Measurements from ENCODE around the gene NF1. TPM values are rescaled to one million over a fixed set of nuclear protein-coding genes. Genes with fewer than 3 reads are reported as not detected.
A peak's percentile ranks its signal among the peaks of the same experiment; 100 is the strongest.

The NF1 gene
- total RNA-seq, 1 donor from 2014 or later: 70.9 TPM

DNA sequence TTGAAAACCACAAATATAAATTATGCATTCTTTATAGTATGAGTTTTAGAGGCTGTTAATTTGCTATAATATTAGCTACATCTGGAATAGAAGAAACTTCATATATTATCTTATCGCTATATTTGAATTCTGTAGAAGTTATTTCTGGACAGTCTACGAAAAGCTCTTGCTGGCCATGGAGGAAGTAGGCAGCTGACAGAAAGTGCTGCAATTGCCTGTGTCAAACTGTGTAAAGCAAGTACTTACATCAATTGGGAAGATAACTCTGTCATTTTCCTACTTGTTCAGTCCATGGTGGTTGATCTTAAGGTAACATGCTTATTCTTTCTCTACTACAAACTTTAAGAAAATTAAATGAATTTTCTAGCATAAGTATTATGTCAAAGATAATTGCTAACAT, 105.5 kb downstream of the NF1 start:
- DNase-seq: no peak

DNA sequence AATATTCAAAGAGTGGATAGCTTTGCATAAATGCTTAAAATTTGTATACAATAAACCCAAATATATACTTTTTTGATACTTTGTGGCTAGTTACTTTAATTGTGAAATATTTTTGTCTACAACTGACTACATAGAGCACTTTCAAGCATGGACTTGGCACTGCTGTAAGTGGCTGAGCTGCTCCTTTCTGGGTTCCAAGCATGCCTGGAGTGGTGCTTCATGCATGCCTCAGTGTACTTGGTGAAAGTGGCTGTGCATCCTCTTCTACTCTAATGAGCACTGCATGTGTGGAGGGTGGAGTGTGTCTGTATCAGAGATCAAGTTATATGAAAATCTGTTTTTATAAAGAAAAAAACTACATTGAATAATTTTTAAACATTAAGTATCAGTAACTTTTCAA, 108.2 kb downstream of the NF1 start:
- DNase-seq: no peak

DNA sequence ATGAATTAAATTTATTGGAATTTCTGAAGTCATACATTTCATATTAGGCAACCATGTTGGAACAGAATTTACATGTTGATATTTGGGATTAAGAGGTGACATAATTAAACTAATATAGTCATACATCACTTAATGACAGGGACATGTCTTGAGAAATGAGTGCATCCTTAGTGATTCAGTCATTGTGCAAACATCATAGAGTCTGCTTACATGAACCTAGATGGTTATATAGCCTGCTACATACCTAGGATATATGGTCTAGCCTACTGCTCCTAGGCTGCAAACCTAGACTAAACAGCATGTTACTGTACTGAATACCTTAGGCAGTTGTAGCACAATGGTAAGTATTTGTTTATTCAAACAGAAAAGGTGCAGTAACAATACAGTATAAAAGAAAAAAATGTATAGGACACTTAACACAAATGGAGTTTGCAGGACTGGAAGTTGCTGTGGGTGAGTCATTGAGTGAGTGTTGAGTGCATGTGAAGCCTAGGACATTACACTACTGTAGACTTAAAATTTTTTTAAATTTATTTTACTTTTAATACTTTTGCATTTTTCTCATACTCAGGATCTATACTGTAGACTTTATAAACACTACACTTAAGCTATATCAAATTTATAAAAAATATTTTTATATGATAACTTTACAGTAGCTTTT, 116.7 kb downstream of the NF1 start:
- no peak for DNase-seq

DNA sequence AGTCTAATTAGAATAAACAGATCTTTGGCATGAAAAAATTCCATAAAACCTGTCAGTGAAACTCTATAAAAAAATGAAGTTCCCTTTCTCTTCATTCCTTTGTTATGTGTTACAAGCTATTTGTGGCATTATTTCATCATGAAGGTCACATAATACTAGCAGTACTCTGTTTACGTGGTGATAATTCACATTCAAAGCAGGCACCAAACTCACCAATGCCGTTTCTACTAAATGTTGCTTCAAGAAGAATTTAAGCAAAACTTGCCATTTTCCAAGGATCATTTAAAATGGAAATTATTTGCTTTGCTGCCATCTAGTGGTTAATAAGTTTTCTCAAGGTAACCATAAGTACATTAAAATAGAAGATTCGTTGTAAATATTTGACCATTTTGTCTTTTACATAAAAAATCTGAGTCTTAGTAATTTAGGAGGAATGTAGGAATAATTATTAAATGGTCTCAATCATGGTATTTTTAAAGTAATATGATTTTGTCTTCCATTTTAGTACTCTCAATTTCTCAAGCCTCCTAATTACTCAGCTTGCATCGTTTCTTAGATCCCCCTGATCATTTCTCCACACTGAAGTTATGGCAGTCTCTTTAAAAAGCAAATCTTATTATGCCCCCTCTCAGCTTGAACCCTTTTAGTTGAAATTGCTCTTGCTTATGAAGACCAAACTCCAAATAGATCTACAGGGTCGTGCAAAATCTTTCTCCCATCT, 121.4 kb downstream of the NF1 start:
- DNase-seq: peak; percentile 55

DNA sequence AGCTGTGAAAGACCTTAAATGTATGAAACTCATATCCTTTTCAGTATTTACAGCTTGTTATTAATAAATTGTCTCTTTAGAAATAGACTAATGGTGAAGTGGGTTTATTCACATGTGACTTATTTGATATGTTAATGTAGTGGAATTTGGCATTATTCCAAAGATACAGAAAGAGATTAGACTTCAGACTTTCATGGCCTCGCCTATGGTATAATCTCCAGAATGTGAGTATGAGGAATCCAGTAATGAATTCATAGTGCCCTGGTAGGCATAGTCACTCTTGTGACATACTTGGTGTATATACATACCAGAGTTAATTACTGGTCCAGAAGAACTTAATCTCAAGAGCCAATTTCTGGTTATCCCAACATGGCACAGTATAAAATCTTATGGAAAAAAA, 129.6 kb downstream of the NF1 start:
- no peak for DNase-seq

DNA sequence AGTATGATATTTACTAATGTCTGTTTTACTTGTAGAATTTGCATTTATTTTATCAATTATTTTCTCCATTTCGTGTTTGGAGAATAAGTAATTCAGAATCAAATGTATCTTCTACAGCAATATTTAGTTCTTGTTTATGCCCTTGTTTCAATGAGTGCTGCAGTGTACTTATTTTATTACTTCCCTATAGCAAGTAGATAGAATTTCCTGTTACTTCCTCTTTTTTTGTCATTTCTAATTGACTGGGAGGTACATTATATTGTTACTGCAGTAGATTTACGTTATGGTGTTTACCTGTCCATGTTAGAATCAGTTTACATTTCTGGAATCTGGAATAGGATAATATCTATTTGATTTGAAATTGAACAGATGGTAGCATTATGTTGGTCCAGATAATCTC, 131.1 kb downstream of the NF1 start:
- DNase-seq: no peak

DNA sequence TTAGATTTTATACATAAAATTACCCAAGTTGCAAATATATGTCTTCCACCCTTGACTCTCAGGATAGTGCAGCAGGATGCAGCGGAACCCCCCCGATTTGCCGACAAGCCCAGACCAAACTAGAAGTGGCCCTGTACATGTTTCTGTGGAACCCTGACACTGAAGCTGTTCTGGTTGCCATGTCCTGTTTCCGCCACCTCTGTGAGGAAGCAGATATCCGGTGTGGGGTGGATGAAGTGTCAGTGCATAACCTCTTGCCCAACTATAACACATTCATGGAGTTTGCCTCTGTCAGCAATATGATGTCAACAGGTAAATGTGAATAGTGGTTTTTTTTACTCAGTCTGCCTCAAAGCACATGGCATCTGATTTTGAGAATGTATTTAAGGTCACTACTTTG, 131.6 kb downstream of the NF1 start:
- no peak for DNase-seq

DNA sequence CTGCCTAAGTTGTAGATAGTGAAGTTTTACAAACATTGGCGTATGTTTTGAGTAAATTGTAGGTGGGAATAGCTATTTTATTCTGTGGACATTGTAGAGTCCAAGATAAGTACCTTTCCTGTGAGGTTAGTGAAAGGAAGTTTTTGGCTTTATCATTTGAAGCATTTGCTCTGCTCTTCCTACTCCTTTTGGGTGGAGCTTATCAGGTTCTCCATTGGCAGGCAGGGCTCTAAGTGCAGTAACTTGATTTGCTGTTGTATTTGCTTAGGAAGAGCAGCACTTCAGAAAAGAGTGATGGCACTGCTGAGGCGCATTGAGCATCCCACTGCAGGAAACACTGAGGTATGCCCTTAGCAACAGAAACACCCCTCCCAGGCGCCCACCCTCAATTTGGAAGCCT, 132.2 kb downstream of the NF1 start:
- no peak for DNase-seq

DNA sequence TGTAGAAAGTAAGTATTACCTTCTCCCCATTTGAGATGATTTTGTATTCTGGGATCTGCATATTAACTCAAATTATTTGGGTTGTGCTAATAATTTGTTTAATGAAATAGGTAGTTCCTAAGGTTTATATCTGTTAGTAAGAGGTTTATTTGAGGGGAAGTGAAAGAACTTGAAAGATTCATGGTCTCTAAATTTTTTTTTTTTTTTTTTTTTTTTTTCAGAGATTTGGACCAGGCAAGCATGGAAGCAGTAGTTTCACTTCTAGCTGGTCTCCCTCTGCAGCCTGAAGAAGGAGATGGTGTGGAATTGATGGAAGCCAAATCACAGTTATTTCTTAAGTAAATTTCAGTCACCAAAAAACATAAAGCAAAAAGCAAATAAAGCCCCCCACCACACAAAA, 137.1 kb downstream of the NF1 start:
- DNase-seq: no peak

DNA sequence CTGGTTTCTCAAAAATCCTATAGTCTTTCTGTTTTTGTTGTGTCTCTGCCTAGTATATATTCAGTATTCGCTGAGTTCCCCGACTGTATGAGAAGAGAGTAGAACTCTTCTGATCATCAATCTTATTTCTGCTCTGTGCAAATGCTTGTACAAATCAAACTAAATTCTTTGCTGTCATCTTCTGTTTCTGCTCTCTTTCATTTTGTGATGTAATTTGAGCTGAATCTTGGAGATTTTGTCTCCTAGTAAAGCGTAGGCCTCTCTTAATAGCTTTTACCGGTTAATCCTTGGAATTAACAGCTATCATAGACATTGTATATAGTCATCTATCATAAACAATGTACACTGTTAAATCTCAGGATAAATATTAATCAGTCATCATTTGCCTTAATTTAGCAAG, 140.3 kb downstream of the NF1 start:
- no peak for DNase-seq

DNA sequence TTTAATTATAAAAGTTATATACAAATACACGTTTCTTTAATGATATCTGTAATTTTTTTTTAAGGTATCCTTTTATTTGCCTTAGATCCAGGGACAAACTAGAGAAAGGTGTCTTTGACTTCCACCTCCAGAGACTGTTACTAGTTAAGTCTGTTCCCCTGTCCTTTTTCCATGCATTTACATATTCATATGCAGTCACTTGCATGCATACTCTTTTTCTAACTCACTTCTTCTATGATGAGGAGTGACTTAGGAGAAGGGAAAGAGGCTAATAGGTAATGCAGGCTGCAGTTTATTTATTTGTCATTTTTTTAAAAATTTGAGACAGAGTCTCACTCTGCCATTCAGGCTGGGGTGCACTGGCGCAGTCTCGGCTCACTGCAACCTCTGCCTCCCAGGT, 141.4 kb downstream of the NF1 start:
- DNase-seq: no peak

DNA sequence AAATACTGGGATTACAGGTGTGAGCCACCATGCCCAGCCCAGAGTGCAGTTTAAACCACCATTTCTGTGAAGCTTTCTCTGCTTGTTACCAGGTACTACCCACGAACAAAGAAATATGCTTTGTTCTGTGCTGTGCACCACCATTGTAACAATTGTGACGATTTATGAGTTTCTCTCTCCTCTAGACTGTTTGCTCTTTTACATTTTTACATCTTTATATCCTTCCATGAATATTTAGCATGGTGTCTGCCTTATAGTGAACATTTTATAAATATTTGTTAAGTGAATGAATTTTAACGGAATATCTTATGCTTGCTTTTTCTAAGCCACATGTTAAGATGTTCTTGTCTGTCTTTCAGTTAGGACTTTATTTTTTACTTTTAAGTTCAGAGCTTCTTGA, 141.9 kb downstream of the NF1 start:
- no peak for DNase-seq

DNA sequence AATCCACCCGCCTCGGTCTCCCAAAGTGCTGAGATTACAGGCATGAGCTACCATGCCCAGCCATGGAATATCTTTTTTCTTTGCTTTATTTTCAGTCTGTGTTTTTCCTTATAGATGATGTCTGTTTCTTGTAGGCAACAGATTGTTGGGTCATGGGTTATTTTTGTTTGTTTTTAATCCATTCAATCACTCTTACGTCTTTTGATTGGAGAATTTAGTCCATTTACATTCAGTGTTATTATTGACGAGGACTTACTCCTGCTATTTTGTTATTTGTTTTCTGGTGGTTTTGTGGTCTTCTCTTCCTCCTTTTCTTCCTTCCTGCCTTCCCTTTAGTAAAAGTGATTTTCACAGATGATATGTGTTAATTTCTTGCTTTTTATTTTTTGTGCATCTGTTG, 146.3 kb downstream of the NF1 start:
- DNase-seq: peak; percentile 9

DNA sequence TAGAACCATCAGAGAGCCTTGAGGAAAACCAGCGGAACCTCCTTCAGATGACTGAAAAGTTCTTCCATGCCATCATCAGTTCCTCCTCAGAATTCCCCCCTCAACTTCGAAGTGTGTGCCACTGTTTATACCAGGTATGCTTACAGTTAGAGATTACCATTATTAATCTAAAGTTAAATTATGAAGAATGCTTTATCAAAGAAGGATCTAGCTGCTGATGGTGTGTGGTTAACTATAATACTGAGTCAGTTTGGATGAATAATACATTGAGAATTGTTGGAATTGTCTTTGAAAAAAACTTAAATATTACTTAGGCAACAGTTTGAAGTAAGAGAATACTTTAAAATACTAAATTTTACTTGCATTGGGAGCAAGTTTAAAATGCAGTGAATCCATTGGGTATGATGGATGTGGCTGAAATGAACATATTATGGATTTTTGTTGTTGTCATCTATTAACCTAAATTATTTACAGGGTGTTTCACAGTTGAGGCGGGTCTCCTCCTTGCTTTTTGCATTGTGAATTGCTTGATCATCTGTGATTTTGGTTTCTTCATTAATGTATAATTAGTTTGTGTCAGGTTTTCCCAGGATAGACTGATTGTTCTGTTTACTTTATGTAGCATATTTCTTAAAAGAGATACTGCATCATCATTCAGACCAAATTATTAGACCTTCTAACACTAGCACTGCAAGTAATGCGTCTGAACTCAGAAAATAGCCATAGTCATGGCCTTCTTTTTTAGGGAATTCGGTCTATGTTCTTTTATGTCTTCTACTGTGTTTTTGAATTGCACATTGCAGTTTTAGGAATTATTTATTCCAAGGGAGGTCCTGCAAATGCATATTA, 154.4 kb downstream of the NF1 start:
- DNase-seq: no peak

DNA sequence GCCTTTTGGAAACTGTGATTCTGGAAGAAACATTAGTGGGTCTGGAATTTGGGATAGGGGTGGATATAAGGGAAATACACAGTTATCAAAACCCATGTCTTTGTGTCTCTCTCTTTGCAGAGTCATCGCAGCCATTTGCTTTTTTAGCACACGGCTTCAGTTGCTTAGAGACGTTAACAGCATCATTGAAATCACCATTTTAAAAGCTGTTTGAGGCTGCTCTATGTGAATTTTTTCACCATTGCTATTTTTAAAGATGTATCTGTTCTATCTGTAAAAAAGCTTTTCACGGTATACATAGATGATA, 155.0 kb downstream of the NF1 start:
- DNase-seq: no peak

DNA sequence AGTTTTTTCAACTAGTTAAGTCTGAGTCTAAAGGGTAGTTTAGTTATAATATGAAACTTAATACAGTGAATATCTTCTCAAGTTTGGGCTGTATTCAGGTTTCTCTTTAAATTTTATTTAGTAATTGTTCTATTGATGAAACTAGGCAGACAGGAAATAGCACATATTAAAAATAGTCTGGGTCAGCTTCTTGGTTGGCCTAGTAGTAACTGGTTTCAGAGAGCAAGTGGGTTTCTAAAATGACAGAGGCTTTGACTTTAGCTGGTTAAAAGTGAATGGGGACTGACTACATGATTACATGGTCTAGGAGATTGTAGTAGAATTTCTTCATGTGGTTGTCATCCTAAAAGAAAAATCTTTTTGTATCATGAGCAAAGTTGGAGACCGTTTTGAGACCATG, 155.5 kb downstream of the NF1 start:
- DNase-seq: no peak

DNA sequence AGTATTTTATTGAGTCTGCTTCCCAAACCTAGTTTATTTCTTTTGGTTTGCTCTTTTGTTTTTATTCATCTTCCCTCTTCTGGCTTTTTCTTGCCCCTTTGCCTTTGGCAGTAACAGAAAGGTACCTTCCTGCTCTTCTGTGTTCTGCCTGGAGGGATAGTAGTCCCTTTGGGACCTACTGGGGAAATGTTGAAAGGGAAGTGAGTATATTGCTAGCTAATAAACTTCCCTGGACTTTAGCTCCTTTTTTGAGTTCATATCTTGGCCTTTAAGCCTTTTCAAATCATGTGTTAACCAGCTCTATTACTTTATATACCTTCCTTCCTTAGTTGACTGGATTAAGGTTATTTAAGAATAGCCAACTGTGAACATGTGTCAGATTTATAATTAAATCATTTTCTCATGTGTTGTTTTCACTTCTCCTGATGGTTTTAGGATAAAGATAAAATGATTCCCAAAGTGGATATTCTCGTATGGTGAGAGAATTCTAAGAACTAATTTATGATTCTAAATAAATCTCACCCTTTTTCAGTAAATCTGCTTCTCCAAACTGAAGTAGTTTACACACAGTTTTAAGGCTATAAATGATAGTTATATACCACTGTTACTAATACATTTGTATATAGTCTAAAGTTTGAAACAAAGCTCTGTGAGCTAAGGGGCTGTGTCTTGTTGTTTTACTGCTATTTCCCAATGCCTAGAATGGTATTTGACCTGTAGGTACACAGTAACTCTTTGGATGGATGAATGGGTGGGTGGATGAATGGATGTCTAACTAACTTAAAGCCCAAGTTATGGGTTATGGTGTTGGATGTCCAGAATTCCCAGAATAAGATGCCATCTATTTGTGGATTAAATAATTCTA, 156.6 kb downstream of the NF1 start:
- DNase-seq: no peak

DNA sequence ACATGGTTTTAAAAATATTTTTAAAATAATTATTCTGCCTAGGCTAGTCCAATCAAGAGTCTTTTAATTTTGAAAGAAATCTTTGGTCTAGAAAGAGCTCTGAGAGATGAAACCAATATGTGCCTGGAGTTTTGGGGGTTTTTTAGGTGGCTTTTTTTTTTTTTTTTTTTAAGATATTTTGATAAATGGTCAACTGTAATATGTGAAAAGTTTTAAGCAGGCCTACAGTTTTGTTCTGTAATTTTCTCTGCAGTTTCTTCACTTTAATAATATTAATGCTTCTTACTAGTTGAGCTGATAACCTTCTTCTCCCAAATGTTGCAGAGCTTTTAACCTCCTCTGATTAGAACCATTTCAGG, 157.2 kb downstream of the NF1 start:
- no peak for DNase-seq

DNA sequence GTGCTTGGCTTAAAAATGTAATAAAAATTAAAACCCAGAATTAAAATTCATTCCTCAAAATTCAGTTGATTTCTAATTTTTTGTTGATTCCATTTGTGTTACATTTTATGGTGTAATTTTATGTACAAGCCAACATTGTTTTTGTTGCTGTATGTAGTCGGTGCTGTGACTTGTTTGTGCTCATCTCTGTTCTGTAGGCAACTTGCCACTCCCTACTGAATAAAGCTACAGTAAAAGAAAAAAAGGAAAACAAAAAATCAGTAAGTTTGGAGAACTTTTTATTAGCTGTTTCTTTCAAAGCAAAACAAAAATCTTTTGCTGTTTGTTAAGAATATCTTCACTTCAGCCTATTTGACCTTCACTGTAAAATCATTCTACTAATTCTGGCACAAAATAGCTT, 158.0 kb downstream of the NF1 start:
- DNase-seq: no peak

DNA sequence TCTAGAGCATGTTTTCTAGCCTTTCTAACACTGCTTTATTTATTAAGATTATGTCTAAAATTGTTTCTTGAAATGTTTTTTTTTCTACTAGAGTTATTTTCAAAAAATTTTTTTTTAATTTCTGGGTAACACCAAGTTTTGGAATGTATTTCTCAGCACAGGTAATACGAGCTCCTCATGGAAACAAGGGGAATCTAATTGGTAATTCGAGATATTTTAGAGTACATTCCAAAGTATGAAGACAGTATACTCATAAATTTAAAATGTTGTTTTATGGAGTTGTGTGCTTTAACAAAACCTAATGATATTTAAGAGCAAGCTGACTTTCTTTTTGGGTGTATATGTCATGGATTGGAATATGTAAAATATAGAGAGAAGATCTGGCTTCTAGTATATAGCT, 159.9 kb downstream of the NF1 start:
- no peak for DNase-seq

DNA sequence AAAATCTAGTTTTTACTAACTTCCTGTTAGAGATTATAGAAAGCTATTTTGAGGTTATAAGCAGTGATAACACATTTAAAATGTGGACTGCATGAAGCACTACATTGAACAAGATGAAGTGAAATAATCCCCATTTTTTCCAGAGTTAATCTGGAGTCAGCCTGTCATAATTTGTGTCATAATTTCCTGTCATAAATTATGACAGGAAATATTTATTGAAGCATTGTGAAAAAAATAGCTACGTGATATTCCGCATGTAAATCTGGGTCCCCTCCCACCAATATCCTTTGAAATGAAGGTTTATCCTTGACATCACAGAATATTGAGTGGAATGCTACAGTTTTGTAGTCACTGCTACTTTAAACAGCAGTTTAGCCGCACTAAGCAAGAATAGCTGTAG, 162.2 kb downstream of the NF1 start:
- DNase-seq: no peak

DNA sequence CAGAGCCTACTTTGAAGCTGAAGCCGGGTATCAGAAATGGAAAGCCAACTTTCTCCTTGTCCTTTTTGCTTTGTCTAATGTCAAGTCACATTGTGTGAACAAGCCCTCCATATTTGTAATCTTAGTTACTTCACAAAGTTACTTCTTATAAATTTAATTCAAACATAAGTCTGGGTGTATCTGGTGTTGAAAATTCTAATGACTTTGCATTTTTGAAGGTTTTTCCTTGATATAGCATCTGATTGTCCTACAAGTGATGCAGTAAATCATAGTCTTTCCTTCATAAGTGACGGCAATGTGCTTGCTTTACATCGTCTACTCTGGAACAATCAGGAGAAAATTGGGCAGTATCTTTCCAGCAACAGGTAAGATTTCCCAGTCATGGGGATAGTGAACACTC, 165.4 kb downstream of the NF1 start:
- DNase-seq: no peak

DNA sequence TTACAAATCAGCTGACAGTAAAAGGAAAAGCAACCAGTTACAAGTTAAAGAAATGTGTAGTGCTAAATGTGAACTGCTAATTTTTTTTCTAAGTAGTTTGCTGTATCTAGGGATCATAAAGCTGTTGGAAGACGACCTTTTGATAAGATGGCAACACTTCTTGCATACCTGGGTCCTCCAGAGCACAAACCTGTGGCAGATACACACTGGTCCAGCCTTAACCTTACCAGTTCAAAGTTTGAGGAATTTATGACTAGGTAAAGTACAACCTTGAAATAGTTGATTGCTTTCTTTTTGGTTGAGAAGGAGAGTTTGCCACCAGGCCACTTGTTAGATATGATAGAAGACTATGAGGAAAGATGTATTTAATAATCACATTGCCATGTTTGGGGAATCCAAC, 166.8 kb downstream of the NF1 start:
- no peak for DNase-seq

Measured in skin of body (tissue), 2 donors.